HG03378 (cell line): ENCODE measurements around the gene TPBGL.
A peak's percentile ranks its signal among the peaks of the same experiment; 100 is the strongest.

Experiments used
- ATAC-seq: cut with Tn5 transposase; IDR thresholded peaks from one replicate; pipeline ENCODE4 v1.9.1; 2021; ENCODE audit warnings: mild to moderate bottlenecking, moderate library complexity; ENCODE audit not compliant: unreplicated experiment

TPBGL gene

GRCh38 chr11:75208446-75208845 is 32.1 kb upstream of the TPBGL start:
- ATAC-seq: no peak

GRCh38 chr11:75212411-75212810 is 28.2 kb upstream of the TPBGL start:
- ATAC-seq: no peak

GRCh38 chr11:75214411-75214821 is 26.2 kb upstream of the TPBGL start:
- ATAC-seq: no peak

- no peak for ATAC-seq
These were observed 25.7 kb upstream of the TPBGL start for GRCh38 chr11:75214843-75215242.

GRCh38 chr11:75219869-75220268 is 20.7 kb upstream of the TPBGL start:
- no peak for ATAC-seq

- ATAC-seq: no peak
These were observed 16.5 kb upstream of the TPBGL start for GRCh38 chr11:75223954-75224643.

GRCh38 chr11:75225794-75226193 is 14.8 kb upstream of the TPBGL start:
- no peak for ATAC-seq

GRCh38 chr11:75229466-75229865 is 11.1 kb upstream of the TPBGL start:
- no peak for ATAC-seq

GRCh38 chr11:75230621-75231020 is 10.0 kb upstream of the TPBGL start:
- ATAC-seq: no peak

GRCh38 chr11:75233754-75234172 is 6.8 kb upstream of the TPBGL start:
- no peak for ATAC-seq

GRCh38 chr11:75236062-75236461 is 4.5 kb upstream of the TPBGL start:
- no peak for ATAC-seq

GRCh38 chr11:75237050-75237449 is 3.5 kb upstream of the TPBGL start:
- no peak for ATAC-seq

- no peak for ATAC-seq
These were observed 1.8 kb upstream of the TPBGL start for GRCh38 chr11:75238595-75239440.

GRCh38 chr11:75239531-75240290 is 863 bp upstream of the TPBGL start:
- ATAC-seq: no peak

- ATAC-seq: peak; percentile 58
These were observed 697 bp downstream of the TPBGL start for GRCh38 chr11:75241036-75241905.

- ATAC-seq: no peak
These were observed 1.5 kb downstream of the TPBGL start for GRCh38 chr11:75241906-75242644.

- no peak for ATAC-seq
These were observed 2.4 kb downstream of the TPBGL start for GRCh38 chr11:75242722-75243600.

GRCh38 chr11:75244052-75244814 is 3.7 kb downstream of the TPBGL start:
- no peak for ATAC-seq
